HepG2 (cell line): ENCODE data around the gene PDIA6. TPM values are rescaled to one million over a fixed set of nuclear protein-coding genes. Genes with fewer than 3 reads are reported as not detected.
A peak's percentile ranks its signal among the peaks of the same experiment; 100 is the strongest.

Experiments
- AGO2 ChIP-seq: fragments of 200-400 bp; formaldehyde crosslinking; optimal IDR thresholded peaks from 2 replicates; pipeline ENCODE3; 2017; ENCODE audit warnings: mild to moderate bottlenecking, low read depth, low read length, moderate library complexity
- AKAP8 ChIP-seq: sonication (generic); formaldehyde crosslinking; IDR thresholded peaks from 2 replicates; pipeline ENCODE4 v1.5.1; 2020; ENCODE audit warnings: mild to moderate bottlenecking, missing genetic modification reagents
- CHD2 ChIP-seq: IDR thresholded peaks from 2 replicates; pipeline ENCODE4 v1.6.1; 2011; ENCODE audit warnings: low read depth, low read length, improper control_type of control experiment
- FOXM1 ChIP-seq: sonication (generic); formaldehyde crosslinking; IDR thresholded peaks from 2 replicates; pipeline ENCODE4 v1.5.0; 2020; ENCODE audit warnings: missing genetic modification reagents
- HINFP ChIP-seq: sonication (generic); formaldehyde crosslinking; IDR thresholded peaks from 2 replicates; pipeline ENCODE4 v1.4.0; 2020; ENCODE audit warnings: low read depth, mild to moderate bottlenecking, missing genetic modification reagents
- KDM1A ChIP-seq: IDR thresholded peaks from 2 replicates; pipeline ENCODE4 v1.6.1; 2016; ENCODE audit warnings: missing compliant biosample characterization
- NCOR1 ChIP-seq: fragments of 200-600 bp; sonication (generic); IDR thresholded peaks from 2 replicates; pipeline ENCODE4 v1.7.0; 2017; ENCODE audit warnings: antibody characterized with exemption, low read length, borderline replicate concordance
- ONECUT2 ChIP-seq: sonication (generic); formaldehyde crosslinking; IDR thresholded peaks from 2 replicates; pipeline ENCODE4 v1.4.0; 2020; ENCODE audit warnings: missing genetic modification reagents
- RAD51 ChIP-seq: fragments of 450-650 bp; IDR thresholded peaks from 2 replicates; pipeline ENCODE4 v1.6.1; 2016; ENCODE audit warnings: borderline replicate concordance
- RBM39 ChIP-seq: fragments of 200-400 bp; formaldehyde crosslinking; IDR thresholded peaks from one replicate; pipeline ENCODE4 v1.6.1; 2018; ENCODE audit warnings: antibody characterized with exemption, mild to moderate bottlenecking, low read depth, low read length; ENCODE audit not compliant: poor library complexity, severe bottlenecking
- RERE ChIP-seq: IDR thresholded peaks from 2 replicates; pipeline ENCODE4 v1.6.1; 2016; ENCODE audit warnings: low read depth, missing genetic modification reagents, missing compliant biosample characterization
- SP4 ChIP-seq: sonication (generic); formaldehyde crosslinking; IDR thresholded peaks from 2 replicates; pipeline ENCODE4 v1.8.1; 2023; ENCODE audit warnings: mild to moderate bottlenecking, missing genetic modification reagents
- TAF1 ChIP-seq: sonication (generic); formaldehyde crosslinking; IDR thresholded peaks from 2 replicates; pipeline ENCODE4 v1.4.0; 2020; ENCODE audit warnings: missing genetic modification reagents
- TCF7L2 ChIP-seq: IDR thresholded peaks from 2 replicates; pipeline ENCODE4 v1.6.1; 2011; ENCODE audit warnings: mild to moderate bottlenecking, low read depth, low read length, moderate library complexity
- TRIM24 ChIP-seq: sonication (generic); formaldehyde crosslinking; IDR thresholded peaks from 2 replicates; pipeline ENCODE4 v1.8.0; 2022; ENCODE audit warnings: mild to moderate bottlenecking, missing genetic modification reagents
- ZBTB3 ChIP-seq: sonication (generic); formaldehyde crosslinking; IDR thresholded peaks from 2 replicates; pipeline ENCODE4 v1.4.0; 2020; ENCODE audit warnings: low read depth, mild to moderate bottlenecking, moderate library complexity, missing genetic modification reagents, borderline replicate concordance
- ZBTB7B ChIP-seq: sonication (generic); formaldehyde crosslinking; IDR thresholded peaks from 2 replicates; pipeline ENCODE4 v1.4.0; 2020; ENCODE audit warnings: missing genetic modification reagents
- ZNF253 ChIP-seq: sonication (generic); formaldehyde crosslinking; IDR thresholded peaks from 2 replicates; pipeline ENCODE4 v1.8.0; 2022; ENCODE audit warnings: mild to moderate bottlenecking, missing genetic modification reagents, borderline replicate concordance
- ZNF414 ChIP-seq: sonication (generic); formaldehyde crosslinking; IDR thresholded peaks from 2 replicates; pipeline ENCODE4 v1.5.0; 2020; ENCODE audit warnings: missing genetic modification reagents
- ZNF552 ChIP-seq: sonication (generic); formaldehyde crosslinking; IDR thresholded peaks from 2 replicates; pipeline ENCODE4 v1.9.0; 2022; ENCODE audit warnings: missing genetic modification reagents, mild to moderate bottlenecking, borderline replicate concordance
- polyA plus RNA-seq, 8 experiments: library from polyadenylated mRNA; depleted of rRNA in 3 of 8; stranded (reverse) in 7 of 8; unstranded in 1 of 8; fragments of >200 nt; fragmentation: Illumina TruSeq in 4 of 8; extraction: Trizol in 4 of 8; gene quantifications; 2 replicates each; pipeline versions ENCODE4 v1.2.1 to v1.2.3, GENCODE V29; 2011 to 2016; ENCODE audit warnings: low read depth in 4 of 8, missing spikeins in 1 of 8, mixed read lengths in 1 of 8; ENCODE audit not compliant: insufficient read depth in 1 of 8
- total RNA-seq, 5 experiments: library from RNA; depleted of rRNA; stranded (reverse); fragments of >200 nt; fragmentation: Illumina TruSeq; extraction: Trizol; gene quantifications; 2 replicates each; pipeline ENCODE4 v1.2.3, GENCODE V29; 2016; ENCODE audit warnings: low read depth in 1 of 5
- TF ChIP-seq, protein P1 (sequence below): sonication (generic); formaldehyde crosslinking; IDR thresholded peaks from 2 replicates; pipeline ENCODE4 v1.5.0; 2020; ENCODE audit warnings: missing genetic modification reagents

PDIA6 gene
- total and polyA plus RNA-seq, 2 of the 13 experiments (the other 11 are each of a cell fraction or from before 2014, with no cell fraction given) = 586 to 642 TPM

DNA sequence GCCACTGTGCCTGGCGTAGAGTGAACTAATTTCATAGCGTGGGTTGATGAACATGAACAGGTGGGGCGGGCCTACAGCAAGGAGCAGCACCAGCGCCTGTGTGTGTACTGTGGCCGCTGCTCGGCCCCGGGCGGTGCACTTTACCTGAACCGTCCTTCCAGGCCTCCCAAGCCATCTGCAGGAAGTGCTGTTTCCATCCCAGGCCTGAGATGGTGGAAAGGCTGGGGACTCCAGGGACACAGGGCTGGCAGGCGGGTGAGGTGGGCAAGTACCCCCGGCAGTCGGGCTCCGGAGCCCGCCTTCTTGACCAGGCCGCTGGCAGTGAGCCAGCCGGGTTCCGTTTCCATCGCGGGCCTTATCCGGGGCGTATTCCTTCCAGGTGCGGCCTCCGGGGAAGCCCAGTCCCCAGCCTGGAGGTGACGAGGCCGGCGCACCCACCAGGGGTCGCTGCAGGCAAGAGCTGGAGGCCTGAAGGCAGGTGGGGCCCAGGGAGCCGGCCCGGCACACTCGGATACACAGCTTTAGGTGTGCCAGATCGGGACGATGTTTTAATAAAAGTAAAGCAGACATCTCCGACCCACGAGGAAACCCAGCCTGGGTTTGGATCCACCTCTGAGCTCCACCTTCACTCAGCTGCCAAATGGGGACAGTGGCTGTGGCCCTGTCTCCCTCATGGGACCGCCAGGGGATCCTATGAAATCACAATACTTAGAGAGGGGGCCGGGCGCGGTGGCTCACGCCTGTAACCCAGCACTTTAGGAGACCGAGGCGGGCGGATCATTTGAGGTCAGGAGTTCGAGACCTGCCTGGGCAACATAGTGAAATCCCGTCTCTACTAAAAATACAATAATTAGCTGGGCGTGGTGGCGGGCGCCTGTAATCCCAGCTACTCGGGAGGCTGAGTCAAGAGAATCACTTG lies 22.7 kb upstream of the PDIA6 start (continued):
- TF ChIP-seq ZNF552 (CRISPR knock-in tag) (no peak), FOXM1 (CRISPR knock-in tag) (no peak), ZNF253 (CRISPR knock-in tag) (no peak), HINFP (CRISPR knock-in tag) (no peak; the same call in 1 of the 2 replicates), ZBTB7B (CRISPR knock-in tag) (peak; percentile 65), AKAP8 (CRISPR knock-in tag) (no peak), RERE (CRISPR knock-in tag) (no peak), NCOR1 (no peak), RBM39 (no peak), ZBTB3 (no peak), TAF1 (CRISPR knock-in tag) (no peak), ZNF414 (CRISPR knock-in tag) (no peak), TCF7L2 (no peak), SP4 (CRISPR knock-in tag) (0 out of 2 replicates have a peak, but pooled peaks have one; percentile 31), AGO2 (no peak), KDM1A (CRISPR knock-in tag) (no peak), ONECUT2 (CRISPR knock-in tag) (no peak), TRIM24 (CRISPR knock-in tag) (no peak), CHD2 (no peak), RAD51 (no peak)
- TF ChIP-seq, protein P1, sequence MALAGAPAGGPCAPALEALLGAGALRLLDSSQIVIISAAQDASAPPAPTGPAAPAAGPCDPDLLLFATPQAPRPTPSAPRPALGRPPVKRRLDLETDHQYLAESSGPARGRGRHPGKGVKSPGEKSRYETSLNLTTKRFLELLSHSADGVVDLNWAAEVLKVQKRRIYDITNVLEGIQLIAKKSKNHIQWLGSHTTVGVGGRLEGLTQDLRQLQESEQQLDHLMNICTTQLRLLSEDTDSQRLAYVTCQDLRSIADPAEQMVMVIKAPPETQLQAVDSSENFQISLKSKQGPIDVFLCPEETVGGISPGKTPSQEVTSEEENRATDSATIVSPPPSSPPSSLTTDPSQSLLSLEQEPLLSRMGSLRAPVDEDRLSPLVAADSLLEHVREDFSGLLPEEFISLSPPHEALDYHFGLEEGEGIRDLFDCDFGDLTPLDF (CRISPR knock-in tag) = no peak
